ENCODE measurements around the gene NPW.

GRCh38 chr16:2042986-2043666 is 23.5 kb downstream of the NPW start:
- TF ChIP-seq, protein P1, sequence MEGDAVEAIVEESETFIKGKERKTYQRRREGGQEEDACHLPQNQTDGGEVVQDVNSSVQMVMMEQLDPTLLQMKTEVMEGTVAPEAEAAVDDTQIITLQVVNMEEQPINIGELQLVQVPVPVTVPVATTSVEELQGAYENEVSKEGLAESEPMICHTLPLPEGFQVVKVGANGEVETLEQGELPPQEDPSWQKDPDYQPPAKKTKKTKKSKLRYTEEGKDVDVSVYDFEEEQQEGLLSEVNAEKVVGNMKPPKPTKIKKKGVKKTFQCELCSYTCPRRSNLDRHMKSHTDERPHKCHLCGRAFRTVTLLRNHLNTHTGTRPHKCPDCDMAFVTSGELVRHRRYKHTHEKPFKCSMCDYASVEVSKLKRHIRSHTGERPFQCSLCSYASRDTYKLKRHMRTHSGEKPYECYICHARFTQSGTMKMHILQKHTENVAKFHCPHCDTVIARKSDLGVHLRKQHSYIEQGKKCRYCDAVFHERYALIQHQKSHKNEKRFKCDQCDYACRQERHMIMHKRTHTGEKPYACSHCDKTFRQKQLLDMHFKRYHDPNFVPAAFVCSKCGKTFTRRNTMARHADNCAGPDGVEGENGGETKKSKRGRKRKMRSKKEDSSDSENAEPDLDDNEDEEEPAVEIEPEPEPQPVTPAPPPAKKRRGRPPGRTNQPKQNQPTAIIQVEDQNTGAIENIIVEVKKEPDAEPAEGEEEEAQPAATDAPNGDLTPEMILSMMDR (IDR thresholded peaks at IDR 0.05; ENCODE audit: low read depth, low read length), result no peak
- TF ChIP-seq EZH2phosphoT487 (IDR thresholded peaks at IDR 0.05; ENCODE audit: low read depth), result no peak
